ENCODE measurements around the gene RCAN1. TPM values are rescaled to one million over a fixed set of nuclear protein-coding genes. Genes with fewer than 3 reads are reported as not detected.

The RCAN1 gene
- total RNA-seq, 3 donors from 2014 or later (not counting 1 experiment from before 2014, with no cell fraction given): 6.7 to 8.9 (median 8.2) TPM

GRCh38 chr21:34530261-34530660, 84.7 kb downstream of the RCAN1 start:
- Mint-ChIP-seq H3K36me3 (no peaks in the 10 kb centered on the region), H3K4me3 (no peak overlapping the region), H3K9me3 (no peaks in the 10 kb centered on the region), H3K4me1 (peaks cover 33 to 39% of the 10 kb centered on the region in 2 donors), H3K27me3 (ENCODE audit: low read depth in 2 of 2) (peaks cover 0 to 5% of the 10 kb centered on the region in 2 donors), H3K27ac (no peak overlapping the region)
- Histone ChIP-seq H3K4me1 (ENCODE audit: control insufficient read depth, insufficient read depth, low read length) (peaks cover 23% of the 10 kb centered on the region), H3K27ac (ENCODE audit: low read length) (no peak overlapping the region), H3K36me3 (ENCODE audit: control insufficient read depth, insufficient read depth, low read length) (no peaks in the 10 kb centered on the region), H3K27me3 (ENCODE audit: control insufficient read depth, insufficient read depth, low read length) (no peaks in the 10 kb centered on the region), H3K4me3 (ENCODE audit: low read length) (no peak overlapping the region), H3K9me3 (ENCODE audit: control insufficient read depth, insufficient read depth, low read length) (no peaks in the 10 kb centered on the region)
- ATAC-seq (no peak), DNase-seq (no peak)
- no peak for TF ChIP-seq CTCF (IDR thresholded peaks at IDR 0.05)
- intact Hi-C loops (cut with micrococcal nuclease): no loop called here

- Mint-ChIP-seq H3K9me3 (no peaks in the 10 kb centered on the region), H3K36me3 (no peaks in the 10 kb centered on the region), H3K4me1 (peaks cover 12 to 22% of the 10 kb centered on the region in 2 donors), H3K4me3 (peak overlapping the region; percentile 6), H3K27me3 (ENCODE audit: low read depth in 2 of 2) (peaks cover 0 to under 1% of the 10 kb centered on the region in 2 donors), H3K27ac (no peak overlapping the region)
- intact Hi-C loops (cut with micrococcal nuclease): no loop called here
- ATAC-seq (no peak), DNase-seq (no peak)
- no peaks in the 10 kb centered on the region for H3K27me3 ChIP-seq (ENCODE audit: control insufficient read depth, insufficient read depth, low read length)
- no peaks in the 10 kb centered on the region for H3K36me3 ChIP-seq (ENCODE audit: control insufficient read depth, insufficient read depth, low read length)
- H3K4me3 ChIP-seq (ENCODE audit: low read length): no peak overlapping the region
- peaks cover 7% of the 10 kb centered on the region for H3K4me1 ChIP-seq (ENCODE audit: control insufficient read depth, insufficient read depth, low read length)
- TF ChIP-seq CTCF (IDR thresholded peaks at IDR 0.05): no peak
- no peaks in the 10 kb centered on the region for H3K9me3 ChIP-seq (ENCODE audit: control insufficient read depth, insufficient read depth, low read length)
- no peak overlapping the region for H3K27ac ChIP-seq (ENCODE audit: low read length)
- WGBS (ENCODE audit: insufficient coverage): 100% methylated on average over 3 of the region's 3 CpGs
Observed at GRCh38 chr21:34528131-34528561, 86.8 kb downstream of the RCAN1 start.

- DNase-seq (peak in 1 of 2 donors; percentile 16), ATAC-seq (peak in 2 of 3 donors; percentile 62 to 74)
- peak overlapping the region; percentile 24 for H3K27ac ChIP-seq (ENCODE audit: low read length)
- 25% methylated on average over 9 of the region's 10 CpGs for WGBS (ENCODE audit: insufficient coverage)
- H3K9me3 ChIP-seq (ENCODE audit: control insufficient read depth, insufficient read depth, low read length): no peaks in the 10 kb centered on the region
- Mint-ChIP-seq H3K9me3 (no peaks in the 10 kb centered on the region), H3K36me3 (no peaks in the 10 kb centered on the region), H3K27me3 (ENCODE audit: low read depth in 2 of 2) (no peaks in the 10 kb centered on the region), H3K4me3 (peak overlapping the region; percentile 62), H3K27ac (peak overlapping the region; percentile 58 to 87), H3K4me1 (peaks cover 12 to 22% of the 10 kb centered on the region in 2 donors)
- intact Hi-C loops (cut with micrococcal nuclease): no loop called here
- peaks cover 7% of the 10 kb centered on the region for H3K4me1 ChIP-seq (ENCODE audit: control insufficient read depth, insufficient read depth, low read length)
- H3K4me3 ChIP-seq (ENCODE audit: low read length): peak overlapping the region; percentile 16
- H3K36me3 ChIP-seq (ENCODE audit: control insufficient read depth, insufficient read depth, low read length): no peaks in the 10 kb centered on the region
- TF ChIP-seq CTCF (IDR thresholded peaks at IDR 0.05): no peak
- H3K27me3 ChIP-seq (ENCODE audit: control insufficient read depth, insufficient read depth, low read length): no peaks in the 10 kb centered on the region
Observed at GRCh38 chr21:34526618-34527290, 88.2 kb downstream of the RCAN1 start.

- Histone ChIP-seq H3K4me1 (ENCODE audit: control insufficient read depth, insufficient read depth, low read length) (peaks cover 7% of the 10 kb centered on the region), H3K4me3 (ENCODE audit: low read length) (peak overlapping the region; percentile 16), H3K36me3 (ENCODE audit: control insufficient read depth, insufficient read depth, low read length) (no peaks in the 10 kb centered on the region), H3K27ac (ENCODE audit: low read length) (peak overlapping the region; percentile 24), H3K9me3 (ENCODE audit: control insufficient read depth, insufficient read depth, low read length) (no peaks in the 10 kb centered on the region), H3K27me3 (ENCODE audit: control insufficient read depth, insufficient read depth, low read length) (no peaks in the 10 kb centered on the region)
- no peaks in the 10 kb centered on the region for H3K9me3 Mint-ChIP-seq
- whole genome bisulfite sequencing (ENCODE audit: insufficient coverage): 63% methylated on average over 3 of the region's 5 CpGs
- no peak for TF ChIP-seq CTCF (IDR thresholded peaks at IDR 0.05)
- peak overlapping the region; percentile 62 for H3K4me3 Mint-ChIP-seq
- DNase-seq (no peak), ATAC-seq (peak in 1 of 3 donors; percentile 25)
- H3K4me1 Mint-ChIP-seq: peaks cover 12 to 22% of the 10 kb centered on the region in 2 donors
- H3K27me3 Mint-ChIP-seq (ENCODE audit: low read depth in 2 of 2): no peaks in the 10 kb centered on the region
- intact Hi-C loops (cut with micrococcal nuclease): no loop called here
- H3K36me3 Mint-ChIP-seq: no peaks in the 10 kb centered on the region
- H3K27ac Mint-ChIP-seq: peak overlapping the region; percentile 58 to 87
Observed at GRCh38 chr21:34526241-34526617, 88.7 kb downstream of the RCAN1 start.
